ENCODE data around the gene APOA4.

APOA4 gene

DNA sequence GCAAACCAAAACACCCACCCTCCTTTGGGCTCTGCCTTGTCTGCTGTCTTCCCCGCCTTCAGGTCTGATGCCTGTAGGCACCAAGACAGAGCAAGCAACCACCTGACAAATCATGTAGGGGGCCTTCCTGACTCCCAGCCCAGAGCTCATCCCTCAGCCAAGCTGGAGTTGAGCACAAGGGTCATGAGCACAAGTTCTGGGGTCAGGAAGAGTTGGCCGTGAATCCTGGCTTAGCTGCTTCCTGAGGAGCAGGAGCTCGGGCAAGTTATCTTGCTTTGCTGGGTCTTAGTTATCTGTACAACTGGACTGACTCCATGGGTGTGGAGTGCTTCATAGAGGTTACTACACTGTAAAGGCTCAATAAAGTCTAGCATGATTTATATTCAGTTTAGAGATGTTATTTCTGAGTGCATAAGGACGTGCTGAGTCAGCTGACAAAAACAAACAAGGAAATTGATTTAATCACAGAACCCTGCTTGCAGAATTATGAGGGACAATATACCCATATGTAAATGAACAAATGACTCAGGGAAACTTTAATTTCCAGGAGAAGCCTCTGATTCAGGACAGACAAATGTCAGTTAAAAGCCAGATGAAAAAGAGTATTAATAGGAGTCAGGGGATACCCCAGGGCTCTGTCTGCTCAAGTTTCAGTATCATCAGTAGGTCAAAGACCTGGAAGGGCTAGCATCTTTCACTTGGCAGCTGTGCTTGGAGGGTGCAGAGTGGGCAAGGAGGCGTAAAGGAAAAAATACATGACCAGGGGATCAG lies 29.3 kb upstream of the APOA4 start:
- H3K4me3 ChIP-seq (ENCODE audit: low read length): no peak overlapping the region
- DNase-seq (ENCODE audit: low read depth): peak; percentile 64
- TF ChIP-seq, protein P1, sequence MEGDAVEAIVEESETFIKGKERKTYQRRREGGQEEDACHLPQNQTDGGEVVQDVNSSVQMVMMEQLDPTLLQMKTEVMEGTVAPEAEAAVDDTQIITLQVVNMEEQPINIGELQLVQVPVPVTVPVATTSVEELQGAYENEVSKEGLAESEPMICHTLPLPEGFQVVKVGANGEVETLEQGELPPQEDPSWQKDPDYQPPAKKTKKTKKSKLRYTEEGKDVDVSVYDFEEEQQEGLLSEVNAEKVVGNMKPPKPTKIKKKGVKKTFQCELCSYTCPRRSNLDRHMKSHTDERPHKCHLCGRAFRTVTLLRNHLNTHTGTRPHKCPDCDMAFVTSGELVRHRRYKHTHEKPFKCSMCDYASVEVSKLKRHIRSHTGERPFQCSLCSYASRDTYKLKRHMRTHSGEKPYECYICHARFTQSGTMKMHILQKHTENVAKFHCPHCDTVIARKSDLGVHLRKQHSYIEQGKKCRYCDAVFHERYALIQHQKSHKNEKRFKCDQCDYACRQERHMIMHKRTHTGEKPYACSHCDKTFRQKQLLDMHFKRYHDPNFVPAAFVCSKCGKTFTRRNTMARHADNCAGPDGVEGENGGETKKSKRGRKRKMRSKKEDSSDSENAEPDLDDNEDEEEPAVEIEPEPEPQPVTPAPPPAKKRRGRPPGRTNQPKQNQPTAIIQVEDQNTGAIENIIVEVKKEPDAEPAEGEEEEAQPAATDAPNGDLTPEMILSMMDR (IDR thresholded peaks at IDR 0.05; ENCODE audit: insufficient read depth, low read depth, low read length, missing control alignments): no peak

DNA sequence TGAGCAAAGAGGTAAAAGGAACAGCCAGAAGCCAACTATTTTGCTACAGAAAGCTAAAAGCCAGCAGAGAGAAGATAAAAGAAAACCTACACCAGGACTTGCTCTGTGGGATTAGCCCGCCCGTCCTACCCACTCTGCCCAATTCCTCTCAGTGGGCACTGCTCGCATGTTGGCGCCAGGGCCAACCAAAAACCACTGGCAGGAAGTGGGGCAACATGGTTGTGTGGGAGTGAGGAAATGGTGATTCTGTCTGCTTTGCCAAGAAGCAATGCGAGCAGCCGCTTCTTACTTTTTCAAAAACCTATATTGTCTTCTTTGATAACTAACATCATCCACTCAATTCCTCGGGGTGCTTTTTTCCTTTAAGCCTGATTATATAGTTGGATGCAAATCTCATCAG lies 28.5 kb upstream of the APOA4 start:
- H3K4me3 ChIP-seq (ENCODE audit: low read length): no peak overlapping the region

DNA sequence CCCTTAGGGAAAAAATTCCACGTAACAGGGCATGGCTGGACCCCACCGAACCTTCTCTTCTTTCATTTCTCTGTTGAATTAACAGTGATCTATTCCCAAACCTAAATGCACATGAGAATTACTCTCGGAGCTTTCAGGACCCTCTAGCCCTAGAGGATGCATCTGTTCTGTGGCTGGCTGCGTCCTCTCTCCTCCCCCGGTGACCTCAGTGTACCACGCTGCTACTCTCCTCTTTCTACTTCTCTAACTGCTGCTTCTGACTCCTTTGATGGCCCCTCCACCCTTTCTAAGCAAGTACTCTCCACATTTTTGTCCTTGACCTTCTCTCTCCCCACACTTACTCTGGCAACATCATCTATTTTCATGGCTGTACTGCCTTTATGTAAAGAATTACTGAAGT lies 26.4 kb upstream of the APOA4 start:
- TF ChIP-seq, protein P1 (IDR thresholded peaks at IDR 0.05; ENCODE audit: insufficient read depth, low read depth, low read length, missing control alignments): no peak
- no peak overlapping the region for H3K4me3 ChIP-seq (ENCODE audit: low read length)
- no peak for DNase-seq (ENCODE audit: low read depth)

More for the DNA sequence above, 28.5 kb upstream of the APOA4 start:
- TF ChIP-seq, protein P1 (IDR thresholded peaks at IDR 0.05; ENCODE audit: insufficient read depth, low read depth, low read length, missing control alignments): no peak
- DNase-seq (ENCODE audit: low read depth): no peak

DNA sequence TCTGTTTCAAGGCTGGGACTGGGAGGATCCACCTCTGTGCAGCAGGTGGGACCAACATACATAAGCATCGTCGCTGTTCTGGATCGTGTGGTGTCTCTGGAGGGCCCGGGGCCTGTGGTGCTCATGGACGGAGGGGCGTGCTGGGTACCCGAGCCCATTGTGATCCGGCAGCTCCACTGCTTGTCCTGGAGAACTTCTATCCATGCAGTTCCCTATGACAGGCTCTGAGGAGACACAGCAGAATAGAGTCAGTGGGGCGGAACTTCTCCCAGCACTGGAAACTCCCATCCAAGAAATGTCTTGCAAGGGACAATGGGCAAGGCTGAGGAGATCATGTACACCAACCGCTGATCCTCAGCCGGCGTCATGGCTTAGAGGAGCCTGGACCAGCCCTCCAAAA lies 26.0 kb upstream of the APOA4 start:
- no peak for DNase-seq (ENCODE audit: low read depth)
- H3K4me3 ChIP-seq (ENCODE audit: low read length): no peak overlapping the region
- TF ChIP-seq, protein P1 (IDR thresholded peaks at IDR 0.05; ENCODE audit: insufficient read depth, low read depth, low read length, missing control alignments): no peak

DNA sequence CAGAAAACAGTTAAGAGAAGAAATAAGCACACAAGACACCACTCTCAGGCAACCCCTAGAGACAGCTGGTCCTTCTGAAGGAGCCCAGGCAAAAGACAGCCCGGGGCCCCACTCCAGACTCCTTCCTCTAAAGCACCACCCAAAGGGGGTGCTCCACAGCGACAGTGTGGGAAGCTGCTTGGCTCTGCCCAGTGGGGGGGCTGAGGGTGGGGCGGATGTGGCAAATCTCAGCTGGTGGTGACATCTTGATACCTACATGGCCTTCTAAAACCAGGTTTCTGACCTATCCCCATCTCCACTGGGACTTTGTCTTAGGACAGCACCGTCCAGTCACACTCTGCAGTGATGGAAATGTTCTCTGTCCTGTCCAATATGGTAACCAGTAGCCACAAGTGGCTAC lies 24.5 kb upstream of the APOA4 start:
- H3K4me3 ChIP-seq (ENCODE audit: low read length): no peak overlapping the region
- TF ChIP-seq, protein P1 (IDR thresholded peaks at IDR 0.05; ENCODE audit: insufficient read depth, low read depth, low read length, missing control alignments): no peak
- DNase-seq (ENCODE audit: low read depth): no peak

DNA sequence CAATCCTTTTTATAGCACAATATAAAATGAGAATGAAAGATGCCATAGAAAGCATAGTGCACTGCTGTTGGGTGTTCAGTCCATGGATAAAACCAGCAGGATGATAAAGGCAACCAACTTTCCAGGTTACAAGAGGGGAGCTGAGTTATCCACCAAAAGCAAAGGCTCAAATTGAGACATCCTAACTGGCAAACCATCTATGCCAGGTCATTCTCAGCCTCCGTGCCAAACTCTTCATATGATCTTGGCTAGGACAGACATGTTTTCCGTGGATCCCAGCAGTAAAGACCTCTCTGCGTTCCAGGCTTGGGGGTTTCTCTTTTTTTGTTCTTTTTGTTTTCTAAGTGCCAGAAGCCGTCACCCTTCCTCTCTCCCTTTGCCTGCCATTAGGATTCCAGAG lies 21.6 kb upstream of the APOA4 start:
- TF ChIP-seq, protein P1 (IDR thresholded peaks at IDR 0.05; ENCODE audit: insufficient read depth, low read depth, low read length, missing control alignments): no peak
- DNase-seq (ENCODE audit: low read depth): no peak

DNA sequence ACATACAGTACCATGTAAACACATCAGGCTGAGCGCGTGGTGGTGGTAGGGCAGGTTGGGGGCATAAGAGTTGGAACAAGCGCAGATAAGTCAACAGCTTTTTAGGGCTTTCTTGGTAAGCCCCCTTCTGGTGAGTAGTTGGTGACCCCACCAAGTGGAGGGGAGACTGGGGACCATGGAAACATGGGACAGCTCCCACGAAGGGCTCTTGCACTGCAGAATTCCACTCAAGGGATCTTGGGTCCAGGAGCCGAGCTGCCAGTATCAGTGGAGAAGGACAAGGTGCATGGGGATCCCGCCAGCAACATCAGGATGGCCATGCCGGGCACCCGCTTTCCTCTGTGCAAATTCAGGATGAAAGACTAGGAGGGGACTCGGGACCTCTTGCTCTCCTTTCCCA lies 20.6 kb upstream of the APOA4 start:
- no peak for DNase-seq (ENCODE audit: low read depth)
- TF ChIP-seq, protein P1 (IDR thresholded peaks at IDR 0.05; ENCODE audit: insufficient read depth, low read depth, low read length, missing control alignments): no peak
- no peak overlapping the region for H3K4me3 ChIP-seq (ENCODE audit: low read length)

More for the DNA sequence above, 21.6 kb upstream of the APOA4 start:
- no peak overlapping the region for H3K4me3 ChIP-seq (ENCODE audit: low read length)

Data from epithelial cell of esophagus (primary cell).